HG02943 (cell line): Measurements from ENCODE around the gene KLRB1.
"Not testable (repeated sequence)": the region's sequence is repeated elsewhere in the genome, so short reads cannot be mapped to it uniquely, and the experiment has no call there.

Source experiments
- ATAC-seq: cut with Tn5 transposase; IDR thresholded peaks from one replicate; pipeline ENCODE4 v1.9.1; 2021; ENCODE audit warnings: mild to moderate bottlenecking, low read depth, moderate library complexity; ENCODE audit not compliant: unreplicated experiment

The KLRB1 gene

DNA sequence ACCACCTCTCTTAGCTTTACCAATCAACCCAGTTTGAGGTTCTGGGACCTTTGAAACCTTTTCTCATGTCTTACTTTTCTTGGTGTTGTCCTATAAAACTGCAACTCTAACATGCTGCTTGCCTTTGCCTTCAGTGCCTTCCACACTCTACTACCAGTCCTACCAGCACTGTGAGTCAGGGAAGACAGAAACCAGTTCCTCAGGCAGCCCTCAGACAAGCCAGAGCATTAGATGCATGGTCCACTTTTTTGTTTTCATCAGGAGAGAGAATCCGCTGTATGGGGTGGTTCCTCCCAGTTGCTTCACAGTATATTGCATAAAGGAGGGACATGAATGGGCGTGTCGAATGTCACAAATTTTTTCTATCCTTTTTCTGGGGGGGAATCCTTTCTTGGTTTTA lies 17.3 kb upstream of the KLRB1 start:
- no peak for ATAC-seq

- ATAC-seq = no peak
Measured at GRCh38 chr12:9619411-9620179, 11.9 kb upstream of the KLRB1 start.

GRCh38 chr12:9618906-9619305 lies 11.2 kb upstream of the KLRB1 start:
- ATAC-seq = not testable (repeated sequence)

GRCh38 chr12:9617124-9617523 lies 9.4 kb upstream of the KLRB1 start:
- ATAC-seq = no peak

GRCh38 chr12:9615420-9616136 lies 7.9 kb upstream of the KLRB1 start:
- no peak for ATAC-seq

DNA sequence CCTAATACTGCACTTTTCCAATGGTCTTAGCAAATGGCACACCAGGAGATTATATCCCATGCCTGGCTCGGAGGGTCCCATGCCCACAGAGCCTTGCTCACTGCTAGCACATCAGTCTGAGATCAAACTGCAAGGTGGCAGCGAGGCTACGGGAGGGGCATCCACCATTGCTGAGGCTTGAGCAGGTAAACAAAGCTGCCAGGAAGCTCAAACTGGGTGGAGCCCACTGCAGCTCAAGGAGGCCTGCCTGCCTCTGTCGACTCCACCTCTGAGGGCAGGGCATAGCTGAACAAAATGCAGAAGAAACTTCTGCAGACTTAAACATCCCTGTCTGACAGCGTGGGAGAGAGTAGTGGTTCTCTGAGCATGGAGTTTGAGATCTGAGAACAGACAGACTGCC lies 2.9 kb upstream of the KLRB1 start:
- not testable (repeated sequence) for ATAC-seq

GRCh38 chr12:9606736-9607372 lies 862 bp downstream of the KLRB1 start:
- no peak for ATAC-seq

- ATAC-seq = no peak
Measured at GRCh38 chr12:9606247-9606646, 1.5 kb downstream of the KLRB1 start.

- no peak for ATAC-seq
Measured at GRCh38 chr12:9605483-9605882, 2.2 kb downstream of the KLRB1 start.

GRCh38 chr12:9604287-9604686 lies 3.4 kb downstream of the KLRB1 start:
- ATAC-seq = no peak

DNA sequence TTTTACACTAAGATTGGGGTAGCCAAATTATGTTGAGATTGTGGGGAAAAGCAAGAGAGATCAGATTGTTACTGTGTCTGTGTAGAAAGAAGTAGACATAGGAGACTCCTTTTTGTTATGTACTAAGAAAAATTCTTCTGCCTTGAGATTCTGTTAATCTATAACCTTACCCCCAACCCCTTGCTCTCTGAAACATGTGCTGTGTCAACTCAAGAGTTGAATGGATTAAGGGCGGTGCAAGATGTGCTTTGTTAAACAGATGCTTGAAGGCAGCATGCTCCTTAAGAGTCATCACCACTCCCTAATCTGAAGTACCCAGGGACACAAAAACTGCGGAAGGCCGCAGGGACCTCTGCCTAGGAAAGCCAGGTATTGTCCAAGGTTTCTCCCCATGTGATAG lies 7.3 kb downstream of the KLRB1 start:
- ATAC-seq = not testable (repeated sequence)

DNA sequence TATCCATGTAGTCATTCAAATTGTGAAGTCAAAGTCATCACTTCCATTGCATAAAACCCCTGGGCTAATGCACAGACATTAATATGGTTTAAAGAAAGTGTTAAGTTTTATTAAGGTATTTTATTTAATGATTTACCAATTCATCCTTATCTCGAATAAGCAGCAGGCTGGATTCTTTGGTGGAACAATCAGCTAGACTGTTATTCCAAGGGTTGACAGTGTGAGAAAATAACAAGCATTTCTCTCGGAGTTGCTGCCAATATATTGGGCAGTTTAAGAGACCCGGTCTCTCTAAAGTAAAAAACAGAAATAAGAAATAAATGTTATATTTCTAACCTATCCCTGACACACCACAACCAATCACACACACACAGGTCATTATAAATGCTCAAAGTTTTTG lies 9.4 kb downstream of the KLRB1 start:
- no peak for ATAC-seq

- ATAC-seq = no peak
Measured at GRCh38 chr12:9597365-9597764, 10.4 kb downstream of the KLRB1 start.

DNA sequence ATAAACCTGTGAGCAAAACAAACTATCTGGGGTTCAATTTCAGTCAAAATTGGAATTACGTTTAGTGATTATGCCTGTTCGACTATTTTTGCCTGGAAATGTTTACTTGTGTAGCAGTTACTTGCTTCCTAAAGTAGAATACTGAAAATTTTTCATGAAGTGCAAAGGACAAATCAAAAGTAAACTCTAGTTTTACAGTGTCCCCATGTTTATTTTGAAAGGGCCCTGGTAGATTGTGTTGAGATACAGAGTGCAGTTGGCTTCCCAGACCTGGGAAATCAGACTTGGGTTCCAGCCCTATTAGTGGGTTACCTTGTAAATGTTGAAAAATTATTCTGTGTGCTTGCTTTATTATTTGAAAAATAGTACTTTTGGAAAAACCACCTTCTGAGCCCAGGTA lies 17.3 kb downstream of the KLRB1 start:
- ATAC-seq = no peak

GRCh38 chr12:9588749-9589148 lies 19.0 kb downstream of the KLRB1 start:
- ATAC-seq = no peak

DNA sequence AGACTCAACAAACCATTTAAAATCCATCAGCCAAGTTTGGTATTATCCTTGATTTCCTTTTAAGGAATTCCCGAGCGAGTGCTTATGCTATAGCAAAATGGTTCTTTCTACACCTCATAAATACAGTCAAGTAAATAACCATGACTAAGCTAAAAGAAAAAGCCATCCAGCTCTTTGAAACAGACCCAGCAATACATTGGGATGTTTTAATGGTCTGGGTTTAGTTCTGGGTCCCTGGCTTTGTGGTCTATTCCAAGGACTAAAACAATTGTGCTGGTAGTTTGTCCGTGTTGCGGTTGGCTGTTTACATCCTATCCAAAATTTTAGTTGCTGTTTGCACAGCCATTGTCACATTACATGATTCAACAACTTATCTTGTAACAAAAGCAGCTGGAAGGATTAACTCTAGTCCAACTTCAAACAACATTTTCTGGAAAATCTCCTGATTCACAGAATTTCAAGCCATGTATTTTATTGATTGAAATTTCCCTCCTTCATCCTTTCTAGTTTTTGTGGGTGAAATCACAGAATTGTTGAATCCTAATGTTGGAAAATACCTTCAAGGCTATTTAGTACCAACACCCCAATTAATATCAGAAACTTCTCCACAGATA lies 19.6 kb downstream of the KLRB1 start:
- no peak for ATAC-seq

DNA sequence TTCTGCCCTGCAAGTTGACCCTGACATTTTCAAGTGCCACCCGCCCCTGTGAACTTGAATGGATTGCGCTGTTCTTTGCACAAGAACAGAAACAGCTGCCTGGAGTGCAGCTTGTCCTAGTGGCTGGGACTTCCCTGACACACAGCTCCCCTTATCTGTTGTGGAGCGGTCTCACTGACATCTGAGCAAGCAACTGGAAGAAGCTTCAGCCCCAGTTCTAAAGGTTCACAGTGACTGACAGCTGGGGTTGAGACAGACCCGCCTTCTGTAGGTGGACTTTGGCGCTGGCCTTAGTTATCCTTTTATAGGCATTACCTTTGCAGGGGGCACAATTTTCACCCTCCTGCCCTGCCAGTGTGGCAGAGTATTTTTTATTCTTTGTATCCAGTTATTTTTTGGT lies 30.0 kb downstream of the KLRB1 start:
- not testable (repeated sequence) for ATAC-seq

- ATAC-seq = not testable (repeated sequence)
Measured at GRCh38 chr12:9567151-9567550, 40.6 kb downstream of the KLRB1 start.

GRCh38 chr12:9566113-9566512 lies 41.6 kb downstream of the KLRB1 start:
- not testable (repeated sequence) for ATAC-seq

- ATAC-seq = not testable (repeated sequence)
Measured at GRCh38 chr12:9564418-9564817, 43.3 kb downstream of the KLRB1 start.

DNA sequence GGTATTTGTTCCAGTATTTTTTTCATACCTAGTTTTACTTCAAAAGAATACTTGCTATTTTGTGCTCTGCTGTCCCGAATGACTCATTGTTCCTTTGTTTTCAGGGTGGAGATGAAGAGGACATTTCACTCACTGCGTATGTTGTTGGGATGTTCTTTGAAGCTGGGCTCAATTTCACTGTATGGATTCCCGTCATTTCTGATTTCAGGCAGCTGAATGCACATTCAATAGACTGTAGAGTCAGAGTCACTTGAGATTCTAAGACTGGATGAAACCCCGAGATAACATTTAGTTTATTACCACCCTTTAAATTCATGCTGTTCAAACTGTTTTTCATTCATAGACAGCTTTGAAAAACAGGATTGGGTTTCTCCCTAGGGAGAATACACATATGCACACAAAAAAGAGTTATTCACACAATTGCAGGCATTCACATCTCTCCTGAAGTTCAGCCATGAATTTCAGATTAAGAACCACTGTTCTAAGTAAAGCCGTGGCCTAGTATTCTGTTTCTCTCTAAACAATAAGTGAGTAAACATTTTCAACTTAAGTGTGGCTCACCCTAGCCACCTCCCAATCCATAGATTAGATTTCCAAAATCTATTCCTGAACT lies 44.8 kb downstream of the KLRB1 start:
- not testable (repeated sequence) for ATAC-seq
